NCI-H2227 treated with DMSO at 0.1 percent for 48 hours (cell line): ENCODE measurements around the gene CDHR1.
"Not testable (repeated sequence)": the region's sequence is repeated elsewhere in the genome, so short reads cannot be mapped to it uniquely, and the experiment has no call there.

Experiments used
- DNase-seq: peaks from one replicate; lab custom pipeline; 2025; lab: John Stamatoyannopoulos, UW

CDHR1 gene

GRCh38 chr10:84194424-84195043 lies at the start of gene CDHR1:
CDHR1 (plus strand) TSS chr10:84194537; CDS start chr10:84194761, 224 bp downstream.
- no peak for DNase-seq

GRCh38 chr10:84147347-84147746 lies 47.0 kb upstream of the CDHR1 start:
- DNase-seq = no peak

GRCh38 chr10:84148006-84148597 lies 46.2 kb upstream of the CDHR1 start:
- DNase-seq = not testable (repeated sequence)

GRCh38 chr10:84149854-84150253 lies 44.5 kb upstream of the CDHR1 start:
- DNase-seq = no peak

GRCh38 chr10:84152769-84153168 lies 41.6 kb upstream of the CDHR1 start:
- DNase-seq = no peak

DNA sequence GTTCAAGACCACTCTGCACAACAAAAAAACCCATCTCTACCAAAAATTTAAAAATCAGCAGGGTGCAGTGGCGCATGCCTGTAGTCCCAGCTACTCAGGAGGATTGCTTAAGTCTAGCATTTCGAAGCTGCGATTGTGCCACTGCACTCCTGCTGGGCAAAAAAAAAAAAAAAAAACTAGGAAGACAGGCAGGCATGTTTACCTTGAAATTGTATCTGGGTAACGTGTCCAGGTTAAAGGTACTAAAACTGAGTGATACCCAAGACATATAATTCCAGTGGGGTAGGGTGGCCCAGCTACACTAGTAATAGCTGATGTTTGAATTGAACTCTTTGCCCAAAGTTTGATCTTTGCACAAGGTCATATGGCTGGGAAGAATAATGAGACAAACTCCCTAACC lies 38.8 kb upstream of the CDHR1 start:
- DNase-seq = no peak

DNA sequence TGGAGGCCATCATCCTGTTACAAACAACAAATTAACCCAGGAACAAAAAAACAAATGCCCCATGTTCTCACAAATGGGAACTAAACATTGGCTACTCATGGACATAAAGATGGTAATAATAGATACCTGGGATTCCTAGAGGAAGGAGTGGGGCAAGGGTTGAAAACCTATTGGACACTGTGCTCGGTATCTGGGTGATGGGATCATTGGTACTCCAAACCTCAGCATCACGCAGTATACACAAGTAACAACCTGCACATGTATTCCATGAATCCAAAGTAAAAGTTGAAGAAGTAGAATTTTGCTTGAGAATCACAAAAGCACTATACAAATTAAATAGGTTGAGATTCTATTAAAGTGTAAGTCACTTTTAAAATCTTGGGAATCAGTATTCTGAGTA lies 38.3 kb upstream of the CDHR1 start:
- no peak for DNase-seq

GRCh38 chr10:84156768-84157167 lies 37.6 kb upstream of the CDHR1 start:
- no peak for DNase-seq

GRCh38 chr10:84158061-84158460 lies 36.3 kb upstream of the CDHR1 start:
- DNase-seq = no peak

GRCh38 chr10:84158550-84158949 lies 35.8 kb upstream of the CDHR1 start:
- no peak for DNase-seq

DNA sequence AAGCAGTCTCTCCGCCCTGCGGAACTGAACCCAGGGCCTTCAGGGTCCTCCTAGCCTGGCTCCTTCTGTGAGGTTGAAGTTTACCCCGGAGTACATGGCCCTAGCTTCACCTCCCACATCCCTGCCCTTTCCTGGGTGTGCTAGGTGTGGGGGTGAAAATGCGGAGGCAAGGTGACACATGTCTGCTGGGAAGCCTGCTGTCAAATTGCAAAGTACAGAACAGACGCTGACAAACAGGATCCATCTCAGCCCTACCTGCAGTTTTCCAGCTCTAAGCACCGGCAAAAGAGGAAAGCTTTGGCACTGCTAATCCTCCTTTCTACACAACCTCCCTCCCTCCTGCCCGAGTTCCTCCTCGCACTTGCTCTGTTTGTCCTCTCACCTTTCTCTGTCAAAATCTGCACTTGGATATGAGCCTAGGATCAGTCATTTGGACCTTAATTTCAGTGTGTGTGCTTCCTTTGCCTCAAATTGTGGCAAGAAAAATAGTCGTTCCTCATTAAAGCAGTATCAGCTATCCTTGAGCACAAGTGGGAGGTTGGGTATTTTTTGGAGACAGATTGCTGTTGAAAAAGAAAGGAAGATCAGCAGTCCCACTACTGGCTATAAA lies 35.2 kb upstream of the CDHR1 start:
- no peak for DNase-seq

GRCh38 chr10:84160663-84161362 lies 33.5 kb upstream of the CDHR1 start:
- DNase-seq = no peak

DNA sequence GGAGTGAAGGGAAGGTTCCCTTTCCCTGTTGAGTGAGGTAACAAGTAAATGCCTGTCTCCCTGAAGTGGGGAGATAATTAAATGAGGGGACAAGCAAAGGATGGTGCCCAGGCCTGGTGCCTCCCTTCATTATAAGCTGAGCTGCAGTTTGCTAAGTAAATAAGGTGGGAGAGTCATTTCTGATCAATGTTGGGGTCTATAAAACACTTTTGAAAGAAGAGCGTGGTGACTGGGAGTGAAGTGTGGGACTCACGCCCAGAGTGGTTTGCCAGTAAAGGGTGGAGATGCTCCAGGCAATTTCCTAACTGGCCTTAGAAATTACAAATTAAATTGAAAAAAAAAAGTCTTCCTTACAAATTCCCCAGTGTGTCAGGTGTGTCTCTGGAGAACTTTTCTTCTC lies 30.3 kb upstream of the CDHR1 start:
- no peak for DNase-seq

DNA sequence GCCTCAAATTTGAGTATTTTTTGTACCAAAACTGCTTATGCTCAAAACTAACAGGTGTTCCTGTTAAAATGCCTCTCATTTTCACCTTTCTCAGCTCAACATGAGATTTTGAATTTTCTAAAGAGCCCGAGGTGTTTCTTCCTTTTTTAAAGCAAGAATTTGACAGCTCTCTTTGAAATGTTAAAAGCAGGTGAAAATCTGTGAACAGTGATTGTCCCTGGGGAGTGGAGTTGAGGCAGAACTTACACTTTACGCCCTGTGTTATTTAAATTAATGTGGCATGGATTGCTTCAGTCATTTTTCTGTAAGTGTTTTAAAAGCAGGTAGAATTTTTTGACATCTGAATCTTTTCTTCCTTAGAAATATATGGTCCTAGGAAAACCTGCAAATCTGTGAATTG lies 29.9 kb upstream of the CDHR1 start:
- DNase-seq = no peak

DNA sequence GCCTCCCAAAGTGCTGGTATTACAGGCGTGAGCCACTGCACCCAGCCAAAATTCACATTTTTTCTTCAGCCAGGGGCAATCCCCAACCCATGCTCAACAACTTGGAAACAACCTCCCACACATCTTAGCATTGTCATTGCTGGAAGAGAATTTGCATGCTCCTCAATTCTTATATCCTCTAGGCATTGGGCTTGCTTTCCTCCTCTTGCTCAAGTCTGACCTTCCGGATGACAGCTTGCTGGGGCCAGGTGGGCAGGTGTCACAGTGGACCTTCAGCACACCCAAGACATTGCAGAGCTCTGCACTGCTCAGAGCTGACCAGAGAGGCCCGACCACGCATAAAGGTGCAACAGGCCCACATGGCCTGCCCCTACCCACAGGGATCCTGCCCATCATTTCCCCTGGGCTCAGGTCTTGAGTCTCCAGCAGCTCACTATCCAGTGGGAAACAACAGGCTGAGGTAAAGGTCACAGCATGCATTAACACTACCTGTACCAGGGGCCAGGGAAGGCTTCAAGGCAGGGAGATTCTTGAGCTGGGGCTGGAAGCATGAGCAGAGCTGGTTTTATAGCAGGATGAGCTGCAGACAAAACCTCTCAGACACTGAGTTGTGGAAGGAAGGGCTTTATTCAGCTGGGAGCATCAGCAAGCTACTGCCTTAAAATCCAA lies 27.6 kb upstream of the CDHR1 start:
- DNase-seq = no peak

GRCh38 chr10:84167289-84167653 lies 27.1 kb upstream of the CDHR1 start:
- not testable (repeated sequence) for DNase-seq

GRCh38 chr10:84168382-84168781 lies 26.0 kb upstream of the CDHR1 start:
- not testable (repeated sequence) for DNase-seq

GRCh38 chr10:84171237-84171636 lies 23.1 kb upstream of the CDHR1 start:
- not testable (repeated sequence) for DNase-seq

- DNase-seq = not testable (repeated sequence)
These were observed 22.5 kb upstream of the CDHR1 start for GRCh38 chr10:84171700-84172466.

DNA sequence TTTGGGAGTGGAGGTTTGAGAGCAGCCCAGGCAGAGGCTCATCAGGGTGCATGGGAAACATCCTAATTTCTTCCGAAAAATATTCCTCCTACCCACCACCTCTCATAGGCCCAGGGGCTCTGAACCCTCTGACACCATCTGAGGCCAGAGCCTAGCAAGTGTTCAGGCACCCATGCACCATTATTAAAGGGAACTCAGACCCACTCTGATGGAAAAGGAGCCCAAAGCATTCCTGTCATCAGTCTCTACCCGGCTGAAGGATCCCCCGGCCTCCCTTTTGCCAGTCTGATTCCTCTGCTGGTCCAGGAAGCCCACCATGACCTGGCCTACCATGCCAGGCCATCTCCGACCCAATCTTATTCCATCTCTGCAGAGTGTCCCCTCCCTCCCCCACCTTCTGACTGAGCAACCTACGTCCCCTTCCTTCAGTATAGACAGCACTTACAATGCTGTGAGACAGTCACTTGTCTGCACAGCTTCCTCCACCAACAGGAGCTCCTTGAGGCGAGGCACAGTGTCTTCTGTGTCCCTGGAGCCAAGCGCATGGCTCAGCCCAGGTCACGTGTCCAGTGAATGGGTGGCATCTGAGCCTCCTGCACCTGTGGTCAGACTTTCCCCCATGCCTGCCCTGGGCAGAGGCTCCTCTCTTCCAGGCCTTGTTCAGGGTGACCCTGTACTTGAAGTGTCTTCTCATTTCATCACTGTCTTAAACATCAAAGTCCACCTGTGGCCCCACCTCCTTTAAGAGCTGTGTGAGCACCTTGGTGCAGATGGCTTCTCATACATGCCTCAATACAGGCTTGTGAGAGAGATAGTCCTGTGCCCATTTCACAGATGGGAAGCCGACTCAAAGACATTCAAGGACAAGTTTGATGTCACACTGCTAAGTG lies 21.6 kb upstream of the CDHR1 start:
- DNase-seq = no peak

GRCh38 chr10:84173501-84173929 lies 20.8 kb upstream of the CDHR1 start, which contains the start of gene GPR15LG:
GPR15LG (plus strand) TSS chr10:84173801; CDS start chr10:84173852, 51 bp downstream.
- DNase-seq = no peak
